ENCODE measurements around the gene LRP10.

- no peak for TF ChIP-seq GATA3 (IDR thresholded peaks at IDR 0.05; ENCODE audit: low read depth, low read length)
- no peak for TF ChIP-seq GATA2 (IDR thresholded peaks at IDR 0.05; ENCODE audit: low read depth, low read length)
Measured at GRCh38 chr14:22895402-22895801, 23.9 kb downstream of the LRP10 start.

Measured in SH-SY5Y (cell line).